GM12875 (cell line): ENCODE results near the gene PNO1.
"Not testable (repeated sequence)": the region's sequence is repeated elsewhere in the genome, so short reads cannot be mapped to it uniquely, and the experiment has no call there.

Experiments
- H3K4me3 ChIP-seq: one replicate; pipeline ENCODE4 v1.5.1; 2011; ENCODE audit warnings: low read depth, low read length, control low read depth
- CTCF ChIP-seq: IDR thresholded peaks from 2 replicates; pipeline ENCODE4 v1.5.1; 2011; ENCODE audit warnings: low read depth, mild to moderate bottlenecking, control low read depth, inconsistent platforms, low read length, moderate library complexity, borderline replicate concordance; ENCODE audit not compliant: insufficient read depth

The PNO1 gene

GRCh38 chr2:68157402-68158133, at the start of gene PNO1:
Gene PNO1 (plus strand): TSS chr2:68157888. CDS start chr2:68157935, 47 bp downstream.
- peak within 1 kb of the TSS; percentile 88 for H3K4me3 ChIP-seq
- 0 out of 2 replicates have a peak, but pooled peaks have one; percentile 5 for TF ChIP-seq CTCF

DNA sequence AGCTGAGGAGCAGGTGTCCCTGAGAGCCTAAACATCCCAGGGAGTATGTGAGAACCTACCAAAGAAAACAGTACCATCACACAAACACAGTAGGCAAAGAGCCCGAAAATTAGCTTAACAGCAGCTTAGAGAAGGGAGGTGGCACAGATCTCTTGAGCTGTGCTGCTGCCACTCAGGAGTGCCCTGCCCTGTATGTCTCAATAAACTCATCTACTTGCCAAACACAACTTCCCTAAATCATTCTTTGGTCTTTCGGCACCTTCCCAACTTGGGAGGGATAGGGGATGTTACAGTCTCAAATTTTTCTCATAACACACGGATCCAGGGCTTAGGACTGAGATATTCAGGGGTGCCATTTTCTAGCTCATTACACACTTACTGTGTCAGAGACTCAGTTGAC, 49.6 kb upstream of the PNO1 start:
- no peak for TF ChIP-seq CTCF
- no peak overlapping the region for H3K4me3 ChIP-seq

DNA sequence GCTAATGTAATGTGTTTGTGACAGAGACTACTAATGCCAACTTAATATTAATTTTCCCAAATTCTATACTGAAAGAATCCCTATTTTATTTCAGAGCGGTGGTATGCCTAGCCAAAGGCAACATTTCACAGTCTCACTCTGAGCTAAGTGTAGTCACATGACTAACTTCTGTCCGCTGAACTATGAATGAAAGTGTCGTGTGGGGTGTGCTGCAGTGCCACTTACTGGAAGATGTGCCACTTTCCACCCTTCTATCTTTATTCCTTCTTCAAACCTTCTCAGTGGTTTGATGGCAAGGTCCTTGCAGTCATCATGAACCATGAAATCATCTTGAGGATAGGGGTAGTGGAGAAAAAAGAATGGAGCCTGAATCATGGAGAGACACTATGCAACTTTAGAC, 47.6 kb upstream of the PNO1 start:
- no peak; the same call in 1 of the 2 replicates for TF ChIP-seq CTCF
- H3K4me3 ChIP-seq: no peak overlapping the region

GRCh38 chr2:68115965-68116364, 41.7 kb upstream of the PNO1 start:
- no peak overlapping the region for H3K4me3 ChIP-seq
- TF ChIP-seq CTCF: no peak

- H3K4me3 ChIP-seq: not testable (repeated sequence)
These were observed 39.8 kb upstream of the PNO1 start for GRCh38 chr2:68117922-68118321.

DNA sequence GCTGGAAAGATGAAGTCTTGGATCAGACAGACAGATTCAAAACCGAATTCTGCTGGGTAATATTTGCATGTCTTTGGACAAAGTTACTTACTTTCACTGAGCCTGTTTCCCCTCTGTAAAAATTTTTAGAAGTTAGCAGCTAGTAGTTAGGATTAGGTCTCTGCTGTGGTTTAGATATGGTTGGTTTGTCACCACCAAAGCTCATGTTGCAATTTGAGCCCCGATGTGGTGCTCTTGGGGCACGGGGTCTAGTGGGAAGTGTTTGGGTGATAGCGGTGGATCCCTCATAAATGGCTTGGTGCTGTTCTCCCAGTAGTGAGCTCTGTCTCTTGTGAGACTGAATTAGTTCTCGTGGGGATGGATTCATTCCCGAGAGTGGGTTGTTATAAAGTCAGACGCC, 38.9 kb upstream of the PNO1 start:
- no peak for TF ChIP-seq CTCF
- H3K4me3 ChIP-seq: no peak overlapping the region

DNA sequence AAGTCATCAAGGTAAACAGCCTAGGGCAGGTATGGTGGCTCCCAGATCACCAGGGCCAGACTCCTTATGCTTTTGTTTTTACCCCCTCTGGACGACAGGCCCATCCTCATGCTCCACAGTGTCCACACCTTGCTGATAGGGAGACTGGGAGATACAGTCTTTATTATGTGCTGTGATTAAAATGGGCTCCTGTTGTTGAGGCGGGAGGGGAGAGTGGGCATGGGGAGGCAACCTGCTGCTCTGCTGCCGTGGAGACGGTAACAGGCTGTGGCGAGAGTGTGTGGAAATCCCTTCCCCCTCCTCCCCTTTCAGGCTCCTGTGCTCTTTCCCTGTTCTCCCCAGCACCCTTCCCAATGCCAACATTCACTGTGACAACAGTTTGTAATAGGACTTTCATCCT, 38.2 kb upstream of the PNO1 start:
- no peak for TF ChIP-seq CTCF
- H3K4me3 ChIP-seq: no peak overlapping the region
